HG02840 (cell line): ENCODE results near the gene ANKS1A.

Experiments
- ATAC-seq: cut with Tn5 transposase; IDR thresholded peaks from one replicate; pipeline ENCODE4 v1.9.1; 2021; ENCODE audit warnings: mild to moderate bottlenecking, moderate library complexity, moderate number of reproducible peaks; ENCODE audit not compliant: unreplicated experiment, low FRiP score

Gene ANKS1A

GRCh38 chr6:35016502-35017321 is 127.7 kb downstream of the ANKS1A start:
- no peak for ATAC-seq

GRCh38 chr6:35017411-35018181 is 128.5 kb downstream of the ANKS1A start:
- no peak for ATAC-seq

DNA sequence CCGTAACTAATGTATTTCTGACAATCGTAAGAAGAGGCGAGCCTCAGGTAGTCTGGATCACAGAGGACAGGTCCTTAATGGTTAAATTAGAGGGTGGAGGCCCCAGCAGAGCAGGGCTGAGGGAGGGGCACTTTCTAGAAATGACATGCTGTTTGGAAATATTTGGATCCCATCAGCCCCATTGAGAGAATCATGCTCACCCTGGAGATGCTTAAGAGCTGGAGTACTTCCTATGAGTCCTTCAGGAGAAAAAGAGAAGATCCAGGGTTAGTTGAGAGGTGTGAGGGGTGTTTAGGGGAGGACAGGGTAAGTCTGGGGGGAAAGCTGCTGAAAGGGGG is 129.1 kb downstream of the ANKS1A start:
- ATAC-seq = no peak

DNA sequence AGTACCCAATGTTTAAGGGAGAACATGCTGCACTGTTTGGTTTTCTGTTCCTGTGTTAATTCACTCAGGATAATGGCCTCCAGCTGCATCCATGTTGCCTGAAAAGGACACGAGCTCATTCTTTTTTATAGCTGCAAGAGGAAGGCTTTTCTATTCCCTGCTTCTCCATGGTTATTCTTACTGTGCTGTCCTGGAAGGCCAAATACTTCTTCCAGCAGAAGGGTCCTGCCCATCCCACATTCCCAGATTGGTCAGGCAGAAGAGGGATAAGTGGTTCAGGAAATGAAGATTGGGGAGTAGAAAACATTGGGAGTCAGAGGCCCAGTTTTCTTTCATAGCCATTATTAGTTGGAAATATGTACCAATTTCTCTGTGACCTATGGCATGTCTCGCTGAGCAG is 129.7 kb downstream of the ANKS1A start:
- no peak for ATAC-seq

GRCh38 chr6:35019171-35019570 is 130.1 kb downstream of the ANKS1A start:
- no peak for ATAC-seq

- no peak for ATAC-seq
These were observed 130.8 kb downstream of the ANKS1A start for GRCh38 chr6:35019831-35020230.

GRCh38 chr6:35021004-35021403 is 131.9 kb downstream of the ANKS1A start:
- ATAC-seq = no peak

DNA sequence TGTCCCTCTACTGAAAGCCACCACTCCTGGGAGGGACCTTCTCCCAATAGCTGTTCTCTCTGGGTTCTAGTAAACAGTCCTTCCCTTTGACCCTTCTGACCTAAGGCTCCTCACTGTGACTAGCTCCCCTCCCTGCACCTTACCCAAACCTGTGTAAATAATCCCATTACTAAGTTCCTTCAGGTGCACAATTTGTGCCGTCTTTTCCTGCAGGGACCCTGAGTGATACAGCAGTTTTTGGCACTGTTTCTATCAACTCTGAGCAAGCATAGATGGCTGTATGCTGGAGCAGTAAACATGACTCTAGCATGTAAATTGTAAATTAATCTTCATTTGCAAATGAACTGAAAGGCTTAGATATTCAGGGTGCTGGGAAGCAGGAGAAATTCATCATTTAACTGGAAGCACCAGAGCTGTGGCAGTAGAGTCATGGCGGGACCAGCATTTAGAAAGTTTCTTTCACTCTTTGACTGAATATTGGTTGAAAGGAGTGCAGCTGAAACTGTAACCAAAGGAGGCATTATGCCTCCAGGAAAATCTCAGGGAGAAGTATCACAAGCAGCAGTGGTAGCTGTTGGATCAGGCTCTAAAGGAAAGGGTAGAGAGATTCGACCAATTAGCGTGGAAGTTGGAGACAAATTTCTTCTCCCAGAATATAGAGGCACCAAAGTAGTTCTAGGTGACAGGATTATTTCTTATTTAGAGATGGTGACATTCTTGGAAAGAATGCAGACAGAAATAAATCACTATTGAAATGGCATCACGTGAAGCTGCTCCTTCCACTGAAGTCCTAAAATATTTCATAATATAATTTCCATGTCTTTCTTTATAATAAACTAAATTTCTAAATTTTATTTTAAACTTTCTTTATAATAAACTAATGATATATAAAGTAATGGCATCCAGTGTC is 134.3 kb downstream of the ANKS1A start:
- ATAC-seq = no peak

DNA sequence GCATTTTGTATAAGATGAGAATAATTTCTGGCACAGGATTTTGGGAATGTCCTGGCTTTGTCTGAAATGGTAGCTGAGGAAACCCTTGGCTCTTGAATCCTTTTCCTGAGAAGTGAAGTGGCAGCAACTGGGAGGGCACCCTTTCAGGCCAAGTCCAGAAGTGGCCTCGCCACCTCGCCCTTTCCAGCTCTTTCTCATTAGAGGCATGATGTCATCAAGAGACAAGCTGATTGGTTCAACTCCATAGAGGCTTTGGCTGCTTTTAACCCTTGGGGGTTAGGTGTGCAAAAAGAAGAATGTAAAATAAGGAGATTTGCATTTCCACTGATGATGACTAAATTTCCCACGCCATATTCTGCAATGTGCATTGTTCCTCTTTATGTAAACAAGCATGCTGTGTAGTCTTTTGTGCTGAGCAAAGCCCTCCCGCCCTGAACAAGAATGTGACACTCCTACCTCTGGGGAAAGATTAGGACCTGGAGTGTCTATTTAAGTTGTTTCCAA is 135.5 kb downstream of the ANKS1A start:
- ATAC-seq = no peak

DNA sequence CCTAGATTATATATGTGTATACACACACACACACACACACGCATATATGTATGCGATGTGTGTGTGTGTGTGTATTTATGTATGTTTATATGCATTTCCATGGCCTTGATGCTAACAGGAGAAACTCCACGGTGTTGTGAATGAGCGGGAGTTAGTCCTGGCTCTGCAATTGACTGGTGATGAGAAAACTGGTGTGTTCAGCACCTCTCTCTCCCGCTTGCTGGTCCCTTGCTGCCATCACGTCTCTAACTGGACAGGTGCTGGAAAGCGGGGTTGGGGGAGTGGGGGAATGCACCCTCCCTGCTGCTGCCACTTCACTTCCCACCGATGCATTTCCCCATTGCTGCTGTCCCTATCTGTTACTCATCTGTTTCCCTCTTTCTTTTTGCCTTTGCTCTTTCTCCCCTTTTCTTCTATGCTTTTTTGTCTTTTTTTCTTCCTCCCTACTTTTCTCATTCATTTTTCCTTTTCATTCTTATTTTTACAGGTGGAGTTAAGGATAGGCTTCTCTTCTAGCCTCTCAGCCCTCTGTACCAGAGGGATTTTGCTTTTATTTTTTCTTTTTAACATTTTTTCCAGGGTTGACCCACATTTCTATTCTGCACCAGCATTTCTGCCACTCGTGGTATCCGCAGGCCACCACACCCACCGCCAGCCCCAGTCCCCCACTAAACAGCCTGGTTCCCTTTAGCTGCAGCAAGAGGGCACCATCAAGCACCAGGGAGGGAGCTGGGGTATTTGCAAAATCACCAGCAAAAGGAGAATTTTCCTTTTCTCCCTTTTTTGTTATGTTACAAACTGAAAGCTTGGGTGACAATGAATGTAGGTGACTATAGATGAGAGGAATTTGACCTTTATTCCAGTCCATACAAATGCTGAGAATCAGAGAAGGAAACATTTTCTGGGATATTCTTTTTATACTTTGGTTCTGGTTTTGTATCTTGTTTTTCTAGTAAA is 136.5 kb downstream of the ANKS1A start:
- no peak for ATAC-seq

DNA sequence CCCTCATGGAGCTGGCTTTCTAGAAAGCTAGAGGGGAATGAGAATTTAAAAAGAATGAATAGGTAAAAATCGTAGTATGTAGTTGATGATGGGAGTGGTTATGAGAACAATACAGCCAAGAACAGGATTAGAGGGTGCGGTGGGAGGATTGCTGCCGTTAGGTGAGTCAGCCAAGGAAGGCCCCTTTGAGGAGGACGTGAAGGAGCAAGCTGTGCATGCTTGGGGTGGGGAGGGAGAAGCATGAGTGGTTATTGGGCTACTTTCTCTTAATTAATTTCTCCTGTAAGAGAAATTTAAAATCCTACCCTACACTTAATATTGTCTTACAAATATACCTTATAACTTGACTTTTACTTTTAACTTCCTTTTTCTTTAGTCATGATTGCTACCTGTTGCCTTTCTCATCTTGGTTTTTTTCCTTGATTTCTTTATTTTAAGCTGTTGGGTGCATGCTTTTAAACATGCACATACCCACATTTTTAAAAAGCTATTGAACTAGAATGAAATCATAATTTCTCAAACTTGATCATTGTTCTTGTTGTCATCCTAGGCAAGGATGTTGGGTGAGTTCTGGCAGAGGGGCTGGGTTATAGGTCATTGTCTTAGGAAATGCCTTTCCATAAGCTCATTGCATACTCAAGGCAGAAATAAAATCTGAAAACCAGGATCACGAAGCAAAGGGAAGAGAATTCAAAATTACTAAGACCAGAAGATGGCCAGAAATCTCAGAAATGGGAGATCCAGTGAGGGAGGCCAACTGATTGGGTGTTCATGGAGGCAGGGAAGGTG is 137.6 kb downstream of the ANKS1A start:
- ATAC-seq = no peak

DNA sequence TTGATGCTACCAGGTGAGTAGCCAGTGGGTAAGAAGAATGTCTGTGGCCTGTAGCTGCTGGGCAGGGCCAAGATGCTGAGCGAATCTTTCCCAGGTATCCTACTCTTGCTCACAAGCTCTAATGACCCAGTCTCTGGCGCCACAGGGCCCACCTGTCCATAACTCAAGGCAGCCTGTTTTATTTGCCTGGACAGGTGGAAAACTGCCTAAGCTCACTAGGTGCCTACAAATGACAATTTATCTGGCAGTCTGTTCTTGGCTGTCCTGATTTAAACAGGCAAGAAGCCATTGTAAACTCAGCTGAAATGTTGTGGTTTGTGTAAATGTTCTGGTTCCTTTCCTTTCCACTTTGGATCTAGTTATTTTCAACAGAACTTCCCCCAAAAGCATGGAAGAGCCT is 138.8 kb downstream of the ANKS1A start:
- ATAC-seq = no peak

DNA sequence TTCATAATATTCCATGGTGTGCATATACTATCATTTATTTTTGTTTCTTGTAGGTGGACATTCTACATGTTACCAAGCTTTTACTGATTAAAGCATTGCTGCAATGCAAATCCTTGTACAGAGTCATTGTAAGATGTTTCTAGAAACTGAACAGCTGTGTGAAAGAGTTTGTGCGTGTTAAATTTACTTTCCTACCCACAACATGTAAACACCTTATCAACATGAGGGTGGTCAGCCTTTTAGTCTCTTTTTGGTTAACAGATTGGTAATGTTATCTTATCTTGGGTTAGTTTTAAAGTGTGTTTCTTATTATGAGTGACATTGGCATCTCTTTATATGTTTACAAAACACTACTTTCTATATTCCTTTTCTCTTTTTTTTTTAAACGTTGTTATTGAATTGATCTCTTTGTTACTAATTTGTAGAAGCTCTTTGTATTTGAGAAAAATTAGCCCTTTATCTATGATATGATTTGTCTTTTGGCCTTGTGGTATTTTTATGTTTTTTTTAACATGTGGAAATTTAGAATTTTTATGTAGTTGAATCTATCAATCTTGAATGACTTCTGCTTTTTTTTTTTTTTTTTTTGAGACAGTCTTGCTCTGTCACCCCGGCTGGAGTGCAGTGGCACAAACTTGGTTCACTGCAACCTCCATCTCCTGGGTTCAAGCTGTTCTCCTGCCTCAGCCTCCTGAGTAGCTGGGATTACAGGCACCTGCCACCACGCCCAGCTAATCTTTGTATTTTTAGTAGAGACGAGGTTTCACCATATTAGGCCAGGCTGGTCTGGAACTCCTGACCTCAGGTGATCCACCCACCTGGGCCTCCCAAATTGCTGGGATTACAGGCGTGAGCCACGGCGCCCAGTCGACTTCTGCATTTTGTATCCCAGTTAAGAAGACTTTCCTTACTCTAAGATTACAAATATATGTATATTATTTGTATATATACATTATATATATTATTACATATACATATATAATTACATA is 140.0 kb downstream of the ANKS1A start:
- ATAC-seq = no peak

- ATAC-seq = no peak
These were observed 141.0 kb downstream of the ANKS1A start for GRCh38 chr6:35030099-35030498.

DNA sequence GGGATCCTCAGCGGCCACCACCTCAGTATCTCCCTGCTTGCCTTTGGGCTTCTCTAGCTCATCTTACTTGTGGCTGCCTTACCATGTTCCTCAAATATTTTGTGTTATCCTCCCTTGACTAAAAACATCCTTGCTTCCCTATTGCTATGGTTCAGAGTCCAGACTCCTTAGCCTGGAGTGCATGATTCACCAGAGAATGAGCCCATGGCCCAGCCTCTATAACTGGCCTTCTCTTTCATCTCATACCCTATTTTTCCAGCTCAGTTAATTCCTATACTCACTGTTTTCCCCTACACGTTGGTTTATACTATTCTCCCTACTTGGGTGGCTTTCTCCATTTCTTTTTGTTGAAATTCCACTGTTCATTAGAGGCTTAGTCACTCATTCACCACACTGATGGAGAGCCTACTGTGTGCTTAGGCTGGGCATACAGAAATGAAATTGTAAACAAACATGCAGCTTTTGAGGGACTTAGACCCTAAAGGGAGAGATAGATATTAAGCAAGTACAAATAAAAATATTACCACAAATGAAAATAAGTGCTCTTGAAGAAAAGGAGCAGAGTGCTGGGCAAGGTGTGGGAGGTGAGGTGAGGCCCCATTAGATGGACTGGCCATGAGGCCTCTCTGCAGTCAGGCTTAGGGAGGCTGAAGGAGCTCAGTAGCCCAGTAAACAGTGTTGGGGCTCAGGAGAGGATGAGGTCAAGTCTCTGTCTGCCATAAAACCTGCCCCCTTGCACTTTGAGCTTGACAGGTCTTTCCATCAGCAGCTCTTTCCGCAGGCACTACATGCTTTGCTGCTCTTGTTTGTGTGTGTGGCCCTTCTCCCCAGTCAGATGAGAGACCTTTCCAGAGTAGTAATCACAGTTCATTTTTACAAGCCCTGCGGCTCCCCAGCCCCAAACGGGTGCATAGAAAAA is 142.8 kb downstream of the ANKS1A start:
- no peak for ATAC-seq

- no peak for ATAC-seq
These were observed 144.6 kb downstream of the ANKS1A start for GRCh38 chr6:35033683-35034082.
